ENCODE measurements around the gene MYCT1. TPM values are rescaled to one million over a fixed set of nuclear protein-coding genes. Genes with fewer than 3 reads are reported as not detected.

Gene MYCT1
- total and polyA plus RNA-seq, 2 of the 8 experiments (the other 6 are each of a cell fraction or from before 2014, with no cell fraction given) = 0.39 to 3.3 TPM

DNA sequence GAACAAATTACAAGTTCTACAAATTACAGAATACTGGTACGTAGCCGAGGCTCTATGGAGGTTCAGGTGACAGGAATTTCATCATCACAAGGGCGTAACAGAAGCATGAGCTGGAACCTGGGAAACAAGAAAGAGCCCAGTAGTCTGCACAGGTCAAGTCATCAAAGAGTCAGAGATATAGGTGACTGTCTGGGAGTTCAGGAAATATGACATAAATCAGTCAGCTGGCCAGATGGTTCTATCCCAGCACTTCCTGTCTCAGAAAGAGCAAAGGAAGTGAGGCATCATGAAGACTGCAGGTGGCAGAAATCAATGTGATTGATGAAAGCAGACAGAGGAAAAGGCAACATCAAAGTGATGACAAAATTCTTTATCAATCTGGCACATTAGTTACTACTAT is 23.3 kb downstream of the MYCT1 start (continued):
- TF ChIP-seq SAP30 (IDR thresholded peaks at IDR 0.05; ENCODE audit: insufficient read depth, insufficient replicate concordance, low read length) (no peak), CBX5 (IDR thresholded peaks at IDR 0.05; ENCODE audit: low read depth, low read length) (no peak), CTBP2 (IDR thresholded peaks at IDR 0.05; ENCODE audit: borderline replicate concordance, insufficient read depth, insufficient read length, low read length) (no peak)
